KMS-11 (cell line): ENCODE results near the gene SLC6A9.

Experiments used
- H2AFZ ChIP-seq: fragments of 200-600 bp; sonication (generic); 2 replicates; pipeline ENCODE4 v1.6.1; 2016; ENCODE audit warnings: antibody characterized with exemption, mixed run types, low read depth
- H3K27ac ChIP-seq: fragments of 200-600 bp; sonication (generic); 2 replicates; pipeline ENCODE4 v1.6.1; 2016; ENCODE audit warnings: mild to moderate bottlenecking, mixed run types
- H3K27me3 ChIP-seq: fragments of 200-600 bp; sonication (generic); 2 replicates; pipeline ENCODE4 v1.6.1; 2017; ENCODE audit warnings: mild to moderate bottlenecking, low read depth, mixed run types, moderate library complexity; ENCODE audit not compliant: insufficient read depth
- H3K36me3 ChIP-seq: fragments of 200-600 bp; sonication (generic); 2 replicates; pipeline ENCODE4 v1.6.1; 2017; ENCODE audit warnings: mild to moderate bottlenecking, mixed run types; ENCODE audit not compliant: insufficient read depth
- H3K4me1 ChIP-seq: fragments of 200-600 bp; sonication (generic); 2 replicates; pipeline ENCODE4 v1.6.1; 2016; ENCODE audit warnings: mild to moderate bottlenecking, low read depth, mixed run types; ENCODE audit not compliant: poor library complexity, severe bottlenecking
- H3K4me2 ChIP-seq: fragments of 200-600 bp; sonication (generic); 2 replicates; pipeline ENCODE4 v1.7.0; 2016; ENCODE audit warnings: mild to moderate bottlenecking, mixed run types
- H3K4me3 ChIP-seq: fragments of 200-600 bp; sonication (generic); IDR thresholded peaks from 2 replicates; pipeline ENCODE4 v1.6.1; 2017; ENCODE audit warnings: low read depth, low read length, mixed read lengths; ENCODE audit not compliant: insufficient read depth
- H3K79me2 ChIP-seq: fragments of 200-600 bp; sonication (generic); 2 replicates; pipeline ENCODE4 v1.6.1; 2016; ENCODE audit warnings: low read depth, mixed run types; ENCODE audit not compliant: insufficient read depth
- H3K9ac ChIP-seq: fragments of 200-600 bp; sonication (generic); 2 replicates; pipeline ENCODE4 v1.6.1; 2016; ENCODE audit warnings: mild to moderate bottlenecking, mixed run types
- H4K20me1 ChIP-seq: fragments of 200-600 bp; sonication (generic); 2 replicates; pipeline ENCODE4 v1.6.1; 2016; ENCODE audit warnings: mild to moderate bottlenecking, mixed run types; ENCODE audit not compliant: insufficient read depth
- CTCF ChIP-seq: fragments of 200-600 bp; sonication (generic); conservative IDR thresholded peaks from 2 replicates; pipeline ENCODE4 v1.6.1; 2017; ENCODE audit warnings: low read depth, mild to moderate bottlenecking, antibody characterized with exemption, low read length, moderate library complexity, mixed read lengths

The SLC6A9 gene

GRCh38 chr1:44034423-44034822 lies 3.2 kb upstream of the SLC6A9 start:
- Histone ChIP-seq H2AFZ (no peak overlapping the region), H3K4me3 (no peak overlapping the region), H3K27ac (no peak overlapping the region), H3K9ac (no peak overlapping the region), H3K36me3 (no peaks in the 10 kb centered on the region), H3K4me1 (peaks cover 23% of the 10 kb centered on the region), H3K79me2 (no peaks in the 10 kb centered on the region), H4K20me1 (no peaks in the 10 kb centered on the region), H3K27me3 (no peaks in the 10 kb centered on the region), H3K4me2 (no peak overlapping the region)
- TF ChIP-seq CTCF, result no peak

- no peaks in the 10 kb centered on the region for H4K20me1 ChIP-seq
- TF ChIP-seq CTCF, result no peak
- H3K9ac ChIP-seq, result no peak overlapping the region
- H3K27me3 ChIP-seq, result no peaks in the 10 kb centered on the region
- no peak overlapping the region for H3K27ac ChIP-seq
- no peaks in the 10 kb centered on the region for H3K36me3 ChIP-seq
- no peak overlapping the region for H2AFZ ChIP-seq
- H3K79me2 ChIP-seq, result no peaks in the 10 kb centered on the region
- H3K4me2 ChIP-seq, result no peak overlapping the region
- H3K4me3 ChIP-seq, result no peak overlapping the region
- H3K4me1 ChIP-seq, result peaks cover 28% of the 10 kb centered on the region
These were observed 2.5 kb upstream of the SLC6A9 start for GRCh38 chr1:44033756-44034155.

- no peak for TF ChIP-seq CTCF
- H3K4me3 ChIP-seq, result no peak overlapping the region
- H3K79me2 ChIP-seq, result no peaks in the 10 kb centered on the region
- H3K4me1 ChIP-seq, result peaks cover 35% of the 10 kb centered on the region
- no peak overlapping the region for H3K9ac ChIP-seq
- H2AFZ ChIP-seq, result no peak overlapping the region
- H3K4me2 ChIP-seq, result no peak overlapping the region
- H3K27ac ChIP-seq, result no peak overlapping the region
- no peaks in the 10 kb centered on the region for H3K27me3 ChIP-seq
- no peaks in the 10 kb centered on the region for H3K36me3 ChIP-seq
- H4K20me1 ChIP-seq, result no peaks in the 10 kb centered on the region
These were observed 1.8 kb upstream of the SLC6A9 start for GRCh38 chr1:44033041-44033575.

- Histone ChIP-seq H3K27ac (no peak overlapping the region), H2AFZ (no peak overlapping the region), H3K4me1 (peaks cover 35% of the 10 kb centered on the region), H3K4me2 (peak overlapping the region; percentile 69; the same call in 1 of the 2 replicates), H3K4me3 (no peak overlapping the region), H4K20me1 (no peaks in the 10 kb centered on the region), H3K79me2 (no peaks in the 10 kb centered on the region), H3K27me3 (no peaks in the 10 kb centered on the region), H3K36me3 (no peaks in the 10 kb centered on the region), H3K9ac (no peak overlapping the region)
- no peak for TF ChIP-seq CTCF
These were observed 1.0 kb upstream of the SLC6A9 start for GRCh38 chr1:44032170-44032790.
